ENCODE data around the gene MBD3L3.
A peak's percentile ranks its signal among the peaks of the same experiment; 100 is the strongest.

The MBD3L3 gene

DNA sequence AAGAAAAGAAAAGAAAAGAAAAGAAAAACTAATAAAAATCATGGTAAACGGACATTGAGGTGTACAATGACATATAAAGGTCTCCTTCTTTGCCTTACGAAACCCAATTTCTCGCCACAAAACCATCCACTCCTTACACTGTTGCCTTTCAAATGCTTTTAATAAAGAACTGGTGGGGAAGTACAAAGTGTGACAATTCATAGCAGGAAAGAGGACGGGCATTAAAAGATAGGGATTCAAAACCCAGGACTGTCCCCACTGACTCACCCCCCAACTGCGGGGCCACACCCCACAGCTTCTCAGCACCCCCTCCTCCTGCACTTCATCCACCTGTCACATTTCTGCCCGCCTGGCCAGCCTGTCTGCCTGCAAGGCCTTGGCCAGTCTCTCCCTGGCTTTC lies 39.6 kb downstream of the MBD3L3 start:
- no peak for DNase-seq (ENCODE audit: low read depth in 2 of 2)
- TF ChIP-seq, protein P1, sequence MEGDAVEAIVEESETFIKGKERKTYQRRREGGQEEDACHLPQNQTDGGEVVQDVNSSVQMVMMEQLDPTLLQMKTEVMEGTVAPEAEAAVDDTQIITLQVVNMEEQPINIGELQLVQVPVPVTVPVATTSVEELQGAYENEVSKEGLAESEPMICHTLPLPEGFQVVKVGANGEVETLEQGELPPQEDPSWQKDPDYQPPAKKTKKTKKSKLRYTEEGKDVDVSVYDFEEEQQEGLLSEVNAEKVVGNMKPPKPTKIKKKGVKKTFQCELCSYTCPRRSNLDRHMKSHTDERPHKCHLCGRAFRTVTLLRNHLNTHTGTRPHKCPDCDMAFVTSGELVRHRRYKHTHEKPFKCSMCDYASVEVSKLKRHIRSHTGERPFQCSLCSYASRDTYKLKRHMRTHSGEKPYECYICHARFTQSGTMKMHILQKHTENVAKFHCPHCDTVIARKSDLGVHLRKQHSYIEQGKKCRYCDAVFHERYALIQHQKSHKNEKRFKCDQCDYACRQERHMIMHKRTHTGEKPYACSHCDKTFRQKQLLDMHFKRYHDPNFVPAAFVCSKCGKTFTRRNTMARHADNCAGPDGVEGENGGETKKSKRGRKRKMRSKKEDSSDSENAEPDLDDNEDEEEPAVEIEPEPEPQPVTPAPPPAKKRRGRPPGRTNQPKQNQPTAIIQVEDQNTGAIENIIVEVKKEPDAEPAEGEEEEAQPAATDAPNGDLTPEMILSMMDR (IDR thresholded peaks at IDR 0.05; ENCODE audit: low read depth, low read length), result no peak
- no peak overlapping the region for H3K4me3 ChIP-seq (replicated peaks in 1 of 2; ENCODE audit: low read depth in 2 of 2, low read length in 2 of 2)

DNA sequence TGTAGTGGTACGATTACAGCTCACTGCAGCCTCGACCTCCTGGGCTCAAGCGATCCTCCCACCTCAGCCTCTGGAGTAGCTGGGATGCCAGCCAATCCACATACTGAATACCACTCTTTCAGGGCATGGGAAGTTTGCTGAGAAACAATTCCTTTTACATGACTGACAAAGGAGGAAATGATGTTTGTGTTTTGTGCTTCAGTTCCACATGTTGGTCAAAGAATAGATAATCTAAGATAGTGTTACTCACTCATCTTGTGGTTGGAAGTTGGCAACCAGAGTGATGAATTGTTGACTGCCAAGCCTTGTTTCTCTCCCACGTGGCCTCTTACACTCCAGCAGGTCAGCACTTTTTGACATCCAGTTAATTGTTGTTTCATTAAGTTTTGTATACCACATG lies 44.8 kb downstream of the MBD3L3 start:
- TF ChIP-seq, protein P1 (IDR thresholded peaks at IDR 0.05; ENCODE audit: low read depth, low read length), result no peak
- peak; percentile 7 to 60 for DNase-seq (ENCODE audit: low read depth in 2 of 2)
- H3K4me3 ChIP-seq (replicated peaks in 1 of 2; ENCODE audit: low read depth in 2 of 2, low read length in 2 of 2), result no peak overlapping the region

DNA sequence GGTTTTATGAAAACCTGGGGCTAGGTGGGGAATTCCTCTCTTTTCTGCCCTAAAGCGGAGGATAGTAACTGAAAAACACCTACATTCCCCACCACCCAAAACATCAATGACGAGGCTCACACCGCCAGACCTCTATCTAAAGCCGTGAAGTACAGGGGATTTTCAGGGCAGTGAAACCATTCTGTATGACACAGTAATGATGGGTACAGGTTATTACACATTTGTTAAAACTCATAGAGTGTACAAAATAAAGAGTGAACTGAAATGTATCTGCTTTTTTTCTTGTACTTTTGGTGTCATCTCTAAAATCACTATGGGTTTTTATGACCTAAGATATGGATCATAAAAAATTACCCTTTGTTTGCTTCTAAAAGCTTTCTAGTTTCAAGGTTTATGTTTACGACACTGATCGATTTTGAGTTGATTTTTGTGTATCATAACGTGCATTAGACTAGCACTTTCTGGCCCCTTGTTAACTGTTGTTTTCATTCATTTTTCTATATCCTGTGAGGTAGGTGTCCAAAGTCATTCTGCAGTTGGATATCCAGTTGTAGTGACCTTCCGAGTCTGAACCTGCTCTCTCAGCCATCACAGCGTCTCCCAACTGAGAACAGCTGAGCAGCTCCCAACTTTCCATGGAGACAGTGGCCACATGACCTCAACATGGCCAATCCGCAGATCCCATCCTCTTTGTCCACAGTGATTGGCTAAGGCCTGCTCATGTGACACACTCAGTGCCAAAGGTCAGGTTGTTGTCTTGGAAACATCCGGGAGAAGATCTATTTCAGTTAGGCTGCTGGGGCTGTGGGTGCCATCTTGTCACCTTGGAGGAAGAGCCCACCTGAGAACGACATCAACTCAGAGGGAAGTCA lies 47.5 kb downstream of the MBD3L3 start:
- no peak overlapping the region for H3K4me3 ChIP-seq (replicated peaks in 1 of 2; ENCODE audit: low read depth in 2 of 2, low read length in 2 of 2)
- TF ChIP-seq, protein P1 (IDR thresholded peaks at IDR 0.05; ENCODE audit: low read depth, low read length), result no peak
- no peak for DNase-seq (ENCODE audit: low read depth in 2 of 2)

DNA sequence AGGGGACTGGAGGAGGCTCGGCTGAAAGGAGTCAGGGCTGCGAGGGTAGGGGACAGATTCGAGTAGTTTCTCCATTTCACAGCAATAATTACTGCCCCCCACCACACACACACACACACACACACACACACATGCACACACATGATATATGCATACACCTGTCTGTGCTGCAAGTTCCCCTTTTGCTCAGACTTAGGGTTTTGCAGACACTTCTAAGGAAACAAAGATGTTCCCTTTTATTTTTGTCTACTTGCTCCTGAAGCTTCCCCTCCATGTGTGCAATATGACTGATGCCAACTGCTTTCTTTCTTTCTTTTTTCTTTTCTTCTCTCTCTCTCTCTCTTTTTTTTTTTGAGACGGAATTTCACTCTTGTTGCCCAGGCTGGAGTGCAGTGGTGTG lies 50.6 kb downstream of the MBD3L3 start:
- TF ChIP-seq, protein P1 (IDR thresholded peaks at IDR 0.05; ENCODE audit: low read depth, low read length), result no peak
- no peak for DNase-seq (ENCODE audit: low read depth in 2 of 2)
- no peak overlapping the region for H3K4me3 ChIP-seq (replicated peaks in 1 of 2; ENCODE audit: low read depth in 2 of 2, low read length in 2 of 2)

All from cardiac fibroblast (primary cell).